ENCODE measurements around the gene AP4B1.

GRCh38 chr1:113937146-113937545, 32.5 kb upstream of the AP4B1 start:
- TF ChIP-seq CTCF (IDR thresholded peaks at IDR 0.05) (no peak), POLR2A (IDR thresholded peaks at IDR 0.05) (no peak)
